ENCODE measurements around the gene SCRT2. TPM values are rescaled to one million over a fixed set of nuclear protein-coding genes. Genes with fewer than 3 reads are reported as not detected.
A peak's percentile ranks its signal among the peaks of the same experiment; 100 is the strongest.

SCRT2 gene
- total and polyA plus RNA-seq, 9 of the 15 experiments (the other 6 are each of a cell fraction or from before 2014, with no cell fraction given), result 0.04 to 0.75 (median 0.13) TPM; not detected in 2

DNA sequence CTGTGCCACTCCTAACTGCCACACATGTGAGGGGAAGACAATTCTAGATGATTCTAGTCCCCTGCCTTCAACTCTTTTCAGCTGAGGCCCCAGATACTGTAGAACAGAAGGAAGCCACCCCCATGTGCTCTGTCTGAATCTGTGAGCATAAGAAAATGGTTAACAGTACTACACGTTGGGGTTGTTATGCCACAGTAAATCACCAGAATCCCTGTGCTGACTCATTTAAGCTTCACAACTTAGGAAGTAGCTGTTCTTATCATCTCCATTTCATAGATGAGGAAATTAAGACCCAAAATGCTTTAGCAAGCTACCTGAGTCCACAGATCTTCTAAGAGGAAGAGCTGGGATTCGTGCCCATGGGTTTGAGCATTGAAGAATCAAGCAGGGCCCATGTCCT lies 27.4 kb upstream of the SCRT2 start (continued):
- TF ChIP-seq L3MBTL2 (IDR thresholded peaks at IDR 0.05), result peak; percentile 36; the same call in 1 of the 2 replicates
- TF ChIP-seq ZFP36 (IDR thresholded peaks at IDR 0.05; ENCODE audit: low read depth, low read length, partially characterized antibody), result no peak
- peak; percentile 76 for TF ChIP-seq NFE2 (IDR thresholded peaks at IDR 0.05; ENCODE audit: low read depth)
- peak; percentile 65; the same call in 1 of the 2 replicates for TF ChIP-seq JUND (IDR thresholded peaks at IDR 0.05; ENCODE audit: borderline replicate concordance, low read depth, low read length)
- peak; percentile 62; the same call in 1 of the 3 replicates for TF ChIP-seq JUND (tag; IDR thresholded peaks at IDR 0.05; ENCODE audit: borderline replicate concordance, low read depth, low read length)
- peak; percentile 46; the same call in 1 of the 2 replicates for TF ChIP-seq DPF2 (IDR thresholded peaks at IDR 0.05)
- TF ChIP-seq, protein P1, sequence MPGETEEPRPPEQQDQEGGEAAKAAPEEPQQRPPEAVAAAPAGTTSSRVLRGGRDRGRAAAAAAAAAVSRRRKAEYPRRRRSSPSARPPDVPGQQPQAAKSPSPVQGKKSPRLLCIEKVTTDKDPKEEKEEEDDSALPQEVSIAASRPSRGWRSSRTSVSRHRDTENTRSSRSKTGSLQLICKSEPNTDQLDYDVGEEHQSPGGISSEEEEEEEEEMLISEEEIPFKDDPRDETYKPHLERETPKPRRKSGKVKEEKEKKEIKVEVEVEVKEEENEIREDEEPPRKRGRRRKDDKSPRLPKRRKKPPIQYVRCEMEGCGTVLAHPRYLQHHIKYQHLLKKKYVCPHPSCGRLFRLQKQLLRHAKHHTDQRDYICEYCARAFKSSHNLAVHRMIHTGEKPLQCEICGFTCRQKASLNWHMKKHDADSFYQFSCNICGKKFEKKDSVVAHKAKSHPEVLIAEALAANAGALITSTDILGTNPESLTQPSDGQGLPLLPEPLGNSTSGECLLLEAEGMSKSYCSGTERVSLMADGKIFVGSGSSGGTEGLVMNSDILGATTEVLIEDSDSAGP (CRISPR knock-in tag; IDR thresholded peaks at IDR 0.05), result no peak
- TF ChIP-seq MEF2D (tag; conservative IDR thresholded peaks at IDR 0.05; ENCODE audit: low read depth), result no peak
- TF ChIP-seq NRF1 (conservative IDR thresholded peaks at IDR 0.05 in 1 of 2, IDR thresholded peaks at IDR 0.05 in 1 of 2), result no peak
- TF ChIP-seq, protein P2, sequence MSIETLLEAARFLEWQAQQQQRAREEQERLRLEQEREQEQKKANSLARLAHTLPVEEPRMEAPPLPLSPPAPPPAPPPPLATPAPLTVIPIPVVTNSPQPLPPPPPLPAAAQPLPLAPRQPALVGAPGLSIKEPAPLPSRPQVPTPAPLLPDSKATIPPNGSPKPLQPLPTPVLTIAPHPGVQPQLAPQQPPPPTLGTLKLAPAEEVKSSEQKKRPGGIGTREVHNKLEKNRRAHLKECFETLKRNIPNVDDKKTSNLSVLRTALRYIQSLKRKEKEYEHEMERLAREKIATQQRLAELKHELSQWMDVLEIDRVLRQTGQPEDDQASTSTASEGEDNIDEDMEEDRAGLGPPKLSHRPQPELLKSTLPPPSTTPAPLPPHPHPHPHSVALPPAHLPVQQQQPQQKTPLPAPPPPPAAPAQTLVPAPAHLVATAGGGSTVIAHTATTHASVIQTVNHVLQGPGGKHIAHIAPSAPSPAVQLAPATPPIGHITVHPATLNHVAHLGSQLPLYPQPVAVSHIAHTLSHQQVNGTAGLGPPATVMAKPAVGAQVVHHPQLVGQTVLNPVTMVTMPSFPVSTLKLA (conservative IDR thresholded peaks at IDR 0.05), result peak in 1 of 2 experiments; percentile 41; a peak in 1 of 4 replicates
- no peak for TF ChIP-seq DDX20 (tag; IDR thresholded peaks at IDR 0.05; ENCODE audit: low read depth)
- TF ChIP-seq MYBL2 (IDR thresholded peaks at IDR 0.05; ENCODE audit: low read depth), result no peak
- TF ChIP-seq MYBL2 (CRISPR knock-in tag; IDR thresholded peaks at IDR 0.05; ENCODE audit: borderline replicate concordance), result no peak
- no peak for TF ChIP-seq TEAD2 (tag; IDR thresholded peaks at IDR 0.05)
- TF ChIP-seq ZNF121 (CRISPR knock-in tag; conservative IDR thresholded peaks at IDR 0.05), result no peak
- no peak for TF ChIP-seq HDAC6 (IDR thresholded peaks at IDR 0.05; ENCODE audit: low read depth, low read length)
- TF ChIP-seq, protein P3, sequence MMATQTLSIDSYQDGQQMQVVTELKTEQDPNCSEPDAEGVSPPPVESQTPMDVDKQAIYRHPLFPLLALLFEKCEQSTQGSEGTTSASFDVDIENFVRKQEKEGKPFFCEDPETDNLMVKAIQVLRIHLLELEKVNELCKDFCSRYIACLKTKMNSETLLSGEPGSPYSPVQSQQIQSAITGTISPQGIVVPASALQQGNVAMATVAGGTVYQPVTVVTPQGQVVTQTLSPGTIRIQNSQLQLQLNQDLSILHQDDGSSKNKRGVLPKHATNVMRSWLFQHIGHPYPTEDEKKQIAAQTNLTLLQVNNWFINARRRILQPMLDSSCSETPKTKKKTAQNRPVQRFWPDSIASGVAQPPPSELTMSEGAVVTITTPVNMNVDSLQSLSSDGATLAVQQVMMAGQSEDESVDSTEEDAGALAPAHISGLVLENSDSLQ (IDR thresholded peaks at IDR 0.05), result no peak
- TF ChIP-seq HIVEP1 (CRISPR knock-in tag; IDR thresholded peaks at IDR 0.05), result no peak
- TF ChIP-seq, protein P4, sequence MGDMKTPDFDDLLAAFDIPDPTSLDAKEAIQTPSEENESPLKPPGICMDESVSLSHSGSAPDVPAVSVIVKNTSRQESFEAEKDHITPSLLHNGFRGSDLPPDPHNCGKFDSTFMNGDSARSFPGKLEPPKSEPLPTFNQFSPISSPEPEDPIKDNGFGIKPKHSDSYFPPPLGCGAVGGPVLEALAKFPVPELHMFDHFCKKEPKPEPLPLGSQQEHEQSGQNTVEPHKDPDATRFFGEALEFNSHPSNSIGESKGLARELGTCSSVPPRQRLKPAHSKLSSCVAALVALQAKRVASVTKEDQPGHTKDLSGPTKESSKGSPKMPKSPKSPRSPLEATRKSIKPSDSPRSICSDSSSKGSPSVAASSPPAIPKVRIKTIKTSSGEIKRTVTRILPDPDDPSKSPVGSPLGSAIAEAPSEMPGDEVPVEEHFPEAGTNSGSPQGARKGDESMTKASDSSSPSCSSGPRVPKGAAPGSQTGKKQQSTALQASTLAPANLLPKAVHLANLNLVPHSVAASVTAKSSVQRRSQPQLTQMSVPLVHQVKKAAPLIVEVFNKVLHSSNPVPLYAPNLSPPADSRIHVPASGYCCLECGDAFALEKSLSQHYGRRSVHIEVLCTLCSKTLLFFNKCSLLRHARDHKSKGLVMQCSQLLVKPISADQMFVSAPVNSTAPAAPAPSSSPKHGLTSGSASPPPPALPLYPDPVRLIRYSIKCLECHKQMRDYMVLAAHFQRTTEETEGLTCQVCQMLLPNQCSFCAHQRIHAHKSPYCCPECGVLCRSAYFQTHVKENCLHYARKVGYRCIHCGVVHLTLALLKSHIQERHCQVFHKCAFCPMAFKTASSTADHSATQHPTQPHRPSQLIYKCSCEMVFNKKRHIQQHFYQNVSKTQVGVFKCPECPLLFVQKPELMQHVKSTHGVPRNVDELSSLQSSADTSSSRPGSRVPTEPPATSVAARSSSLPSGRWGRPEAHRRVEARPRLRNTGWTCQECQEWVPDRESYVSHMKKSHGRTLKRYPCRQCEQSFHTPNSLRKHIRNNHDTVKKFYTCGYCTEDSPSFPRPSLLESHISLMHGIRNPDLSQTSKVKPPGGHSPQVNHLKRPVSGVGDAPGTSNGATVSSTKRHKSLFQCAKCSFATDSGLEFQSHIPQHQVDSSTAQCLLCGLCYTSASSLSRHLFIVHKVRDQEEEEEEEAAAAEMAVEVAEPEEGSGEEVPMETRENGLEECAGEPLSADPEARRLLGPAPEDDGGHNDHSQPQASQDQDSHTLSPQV (IDR thresholded peaks at IDR 0.05), result peak; percentile 54
- TF ChIP-seq SNAPC5 (CRISPR knock-in tag; IDR thresholded peaks at IDR 0.05), result no peak

Data from K562 (cell line).